Activated naive CD4-positive, alpha-beta T cell treated with anti-CD3 and anti-CD28 coated beads, Interleukin-2, amount 50 U/mL, for 72 hours (primary cell): ENCODE measurements around the gene CNST. TPM values are rescaled to one million over a fixed set of nuclear protein-coding genes. Genes with fewer than 3 reads are reported as not detected.
A peak's percentile ranks its signal among the peaks of the same experiment; 100 is the strongest.
"Not testable (repeated sequence)": the region's sequence is repeated elsewhere in the genome, so short reads cannot be mapped to it uniquely, and the experiment has no call there.

Experiments used
- ATAC-seq, 2 donors: fragments of 150-1000 bp; cut with Tn5 transposase; 2 replicates each; pipeline ENCODE4 v1.10.0; 2021; ENCODE audit warnings: mild to moderate bottlenecking in 2 of 2, moderate library complexity in 2 of 2
- DNase-seq, 2 donors: peaks; one replicate each; pipeline ENCODE4 v3.0.0; 2021 to 2022; ENCODE audit warnings: low spot score in 2 of 2
- H3K27ac Mint-ChIP-seq, 2 donors: one replicate each; pipeline ENCODE4 v1.8.0; 2022; ENCODE audit warnings: mild to moderate bottlenecking in 2 of 2, mixed read lengths in 2 of 2
- H3K36me3 Mint-ChIP-seq, 2 donors: one replicate each; pipeline ENCODE4 v1.8.0; 2022; ENCODE audit warnings: mixed read lengths in 2 of 2
- H3K9me3 Mint-ChIP-seq, 2 donors: one replicate each; pipeline ENCODE4 v1.8.0; 2022; ENCODE audit warnings: mixed read lengths in 2 of 2
- total RNA-seq, 2 donors: library from RNA; stranded (reverse); gene quantifications; one replicate each; pipeline ENCODE4 v1.2.3, GENCODE V29; 2022

CNST gene
- total RNA-seq, 2 donors from 2014 or later = 27.2 to 40.7 TPM

DNA sequence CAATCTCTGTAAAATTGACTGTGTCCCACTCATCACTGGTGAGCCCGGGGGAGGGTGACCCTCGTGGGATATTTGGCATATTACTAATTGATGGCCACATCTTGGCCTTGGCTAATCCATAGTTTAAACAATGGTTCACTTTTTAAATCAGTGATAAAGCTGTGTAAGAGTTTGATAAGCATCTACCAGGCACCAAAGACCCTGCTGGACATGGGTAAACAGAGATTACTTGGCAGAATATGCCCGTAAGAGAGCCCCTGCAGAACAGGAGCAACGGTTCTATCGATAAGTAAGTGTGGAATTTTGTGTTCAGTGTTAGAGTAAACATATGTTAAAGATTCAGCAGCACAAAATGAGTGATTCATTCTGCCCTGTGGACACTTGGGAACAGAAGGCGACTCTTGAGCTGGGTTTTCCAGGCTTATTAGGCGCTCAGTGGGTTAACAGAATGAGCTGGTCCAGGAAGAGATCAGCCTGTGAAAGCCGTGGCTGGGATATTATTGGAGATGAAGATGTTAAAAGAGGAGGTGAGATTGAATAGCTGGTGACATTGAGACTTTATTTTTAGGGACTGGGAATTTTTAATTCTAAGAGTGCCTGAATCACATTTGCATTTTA lies 55.9 kb downstream of the CNST start:
- peak overlapping the region in 1 of 2 donors; percentile 65 for H3K27ac Mint-ChIP-seq
- ATAC-seq (no peak), DNase-seq (no peak)
- H3K36me3 Mint-ChIP-seq = peaks cover 6 to 19% of the 10 kb centered on the region in 2 donors
- no peaks in the 10 kb centered on the region for H3K9me3 Mint-ChIP-seq

DNA sequence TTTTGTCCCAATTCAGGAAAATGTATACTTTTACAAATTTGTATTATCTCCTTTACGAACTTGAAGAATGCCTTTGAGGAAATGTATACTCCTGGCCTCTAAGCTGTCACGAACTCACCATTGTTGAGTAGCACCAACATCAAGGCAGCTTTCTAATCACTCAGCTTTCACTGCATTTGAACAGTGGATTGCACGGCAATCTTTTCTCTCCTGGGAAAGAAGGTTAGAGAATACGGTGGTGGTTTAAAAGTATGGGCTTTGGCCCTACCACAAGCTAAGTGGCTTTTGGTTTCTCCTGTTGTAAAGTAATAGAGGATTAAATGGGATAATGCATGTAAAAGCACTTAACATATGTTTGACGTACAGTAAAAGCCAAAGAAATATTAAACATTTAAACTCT lies 57.8 kb downstream of the CNST start:
- H3K36me3 Mint-ChIP-seq = peaks cover 8 to 23% of the 10 kb centered on the region in 2 donors
- no peak overlapping the region for H3K27ac Mint-ChIP-seq
- H3K9me3 Mint-ChIP-seq = no peaks in the 10 kb centered on the region
- ATAC-seq (no peak), DNase-seq (no peak)

DNA sequence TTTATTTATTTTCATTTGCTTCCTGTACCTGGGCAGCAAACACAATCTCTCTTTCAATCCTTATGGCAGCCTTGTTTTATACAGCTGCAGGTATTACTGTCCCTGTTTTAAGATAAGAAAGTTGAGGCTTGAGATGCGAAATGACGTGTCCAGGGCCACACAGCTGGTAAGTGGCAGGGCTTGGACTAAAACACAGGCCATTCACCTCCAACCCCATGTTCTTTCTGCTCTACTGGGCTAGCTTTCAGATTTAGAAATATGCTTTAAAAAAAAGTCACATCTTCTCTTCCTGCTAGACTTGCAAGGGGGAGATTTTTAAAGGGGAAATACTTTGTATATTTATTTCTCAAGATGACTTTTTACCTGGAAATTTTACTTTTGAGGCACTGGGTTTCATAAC lies 62.8 kb downstream of the CNST start:
- H3K36me3 Mint-ChIP-seq = peaks cover 8 to 11% of the 10 kb centered on the region in 2 donors
- peak overlapping the region; percentile 18 to 70 for H3K27ac Mint-ChIP-seq
- DNase-seq (no peak), ATAC-seq (peak in 1 of 2 donors; percentile 41)
- no peaks in the 10 kb centered on the region for H3K9me3 Mint-ChIP-seq

DNA sequence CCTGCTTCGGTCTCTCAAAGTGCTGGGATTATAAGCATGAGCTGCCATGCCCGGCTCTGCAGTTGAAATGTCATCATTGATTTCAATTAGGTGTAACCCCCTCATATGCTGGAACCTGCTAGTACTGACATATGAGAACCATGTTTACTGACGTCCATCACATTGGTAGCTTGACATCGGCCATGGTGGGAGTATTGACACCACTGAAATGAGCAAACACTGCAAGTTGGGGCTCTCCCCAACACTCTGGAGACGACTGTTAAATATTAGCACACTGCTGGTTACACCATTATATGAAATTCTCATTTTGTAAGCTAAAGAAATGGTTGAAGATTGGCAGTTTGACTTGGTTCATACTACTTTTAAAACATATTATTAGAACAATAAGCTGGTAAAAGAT lies 63.7 kb downstream of the CNST start:
- no peaks in the 10 kb centered on the region for H3K9me3 Mint-ChIP-seq
- ATAC-seq (no peak), DNase-seq (no peak)
- H3K36me3 Mint-ChIP-seq = peaks cover 8 to 21% of the 10 kb centered on the region in 2 donors
- no peak overlapping the region for H3K27ac Mint-ChIP-seq

DNA sequence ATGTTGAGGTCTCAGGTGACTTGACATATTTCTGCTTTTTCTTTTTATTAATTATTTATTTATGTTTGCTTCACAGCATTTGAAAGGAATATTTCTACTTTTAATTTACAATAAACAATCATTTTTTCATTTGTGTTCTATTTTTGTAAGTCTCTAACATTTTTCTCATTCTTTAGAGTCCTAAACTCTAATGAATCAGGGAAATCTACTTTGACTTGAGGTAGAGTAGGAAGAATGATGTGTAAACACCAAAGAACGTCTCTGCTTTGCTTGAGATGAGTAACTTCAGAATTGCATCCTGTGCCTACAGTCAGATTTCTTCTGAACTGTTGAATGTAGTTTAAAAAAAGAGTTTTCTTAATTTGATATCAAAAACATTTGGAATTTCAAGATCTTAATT lies 65.2 kb downstream of the CNST start:
- Mint-ChIP-seq H3K27ac (no peak overlapping the region), H3K9me3 (no peaks in the 10 kb centered on the region), H3K36me3 (peaks cover 8 to 22% of the 10 kb centered on the region in 2 donors)
- no peak for DNase-seq
- ATAC-seq = no peak

DNA sequence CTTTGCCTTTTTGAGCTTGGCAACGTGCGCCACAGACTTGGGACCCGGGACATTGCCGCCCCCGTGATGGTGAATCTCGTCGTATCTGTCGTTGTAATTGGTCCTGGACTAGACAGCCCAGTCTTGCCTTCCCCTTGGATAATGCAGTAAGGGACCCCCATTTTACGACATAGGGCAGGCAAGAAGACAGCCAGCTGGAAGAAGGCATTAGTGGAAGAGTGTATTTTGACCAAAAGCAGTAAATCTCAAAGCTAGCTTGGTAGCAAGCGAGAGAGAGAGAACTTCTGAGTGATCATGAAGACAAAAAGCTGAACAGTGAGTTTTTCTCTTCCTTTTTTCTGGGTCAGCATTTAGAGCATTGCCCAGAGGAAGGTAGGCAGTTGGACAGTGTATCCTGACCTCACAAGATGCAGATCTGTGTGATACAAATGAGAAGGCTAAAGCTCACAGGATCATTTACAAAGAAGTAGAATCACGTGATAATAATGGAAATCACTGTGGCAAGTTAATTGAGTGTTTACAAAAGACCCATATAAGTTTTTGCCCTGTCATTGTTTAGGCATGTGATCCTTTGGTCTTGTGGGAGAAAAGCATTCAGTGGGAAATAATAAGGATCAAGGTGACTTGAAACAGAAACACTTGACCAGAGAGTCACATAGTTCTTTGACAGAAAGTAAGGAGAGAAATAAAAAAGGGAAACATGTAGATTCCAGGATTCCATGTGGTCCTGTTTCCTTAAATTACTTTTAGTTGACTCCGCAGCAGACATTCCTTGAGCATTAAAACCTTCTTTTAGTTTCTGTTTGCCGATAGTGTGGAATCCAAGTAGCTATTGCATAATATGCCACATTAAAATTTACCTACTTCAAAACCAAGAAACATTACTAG lies 66.3 kb downstream of the CNST start:
- ATAC-seq (no peak), DNase-seq (no peak)
- Mint-ChIP-seq H3K36me3 (peaks cover 0 to 11% of the 10 kb centered on the region in 2 donors), H3K9me3 (no peaks in the 10 kb centered on the region), H3K27ac (no peak overlapping the region)

DNA sequence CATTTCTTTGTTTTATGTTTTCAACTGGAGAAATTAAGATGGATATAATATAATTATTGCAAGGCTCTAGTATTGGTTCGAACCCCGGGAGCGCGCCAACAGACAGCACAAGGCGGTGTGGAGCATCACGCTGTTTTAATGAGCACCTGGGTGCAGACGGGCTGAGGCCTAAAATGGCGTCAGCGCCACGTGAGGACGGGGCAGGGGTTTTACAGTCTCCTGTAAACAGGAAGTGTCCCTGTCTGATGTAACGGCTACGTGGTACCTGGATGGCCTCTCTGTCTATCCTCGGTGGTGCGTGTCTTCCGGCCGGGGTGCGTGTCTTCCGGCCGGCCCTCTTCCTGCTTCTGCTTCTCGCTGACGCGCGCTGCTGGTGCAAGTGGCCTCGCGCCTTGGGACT lies 68.4 kb downstream of the CNST start:
- Mint-ChIP-seq H3K27ac (peak overlapping the region in 1 of 2 donors; percentile 23), H3K36me3 (peaks cover 0 to 10% of the 10 kb centered on the region in 2 donors)
- DNase-seq, ATAC-seq, H3K9me3 Mint-ChIP-seq: not testable (repeated sequence)

DNA sequence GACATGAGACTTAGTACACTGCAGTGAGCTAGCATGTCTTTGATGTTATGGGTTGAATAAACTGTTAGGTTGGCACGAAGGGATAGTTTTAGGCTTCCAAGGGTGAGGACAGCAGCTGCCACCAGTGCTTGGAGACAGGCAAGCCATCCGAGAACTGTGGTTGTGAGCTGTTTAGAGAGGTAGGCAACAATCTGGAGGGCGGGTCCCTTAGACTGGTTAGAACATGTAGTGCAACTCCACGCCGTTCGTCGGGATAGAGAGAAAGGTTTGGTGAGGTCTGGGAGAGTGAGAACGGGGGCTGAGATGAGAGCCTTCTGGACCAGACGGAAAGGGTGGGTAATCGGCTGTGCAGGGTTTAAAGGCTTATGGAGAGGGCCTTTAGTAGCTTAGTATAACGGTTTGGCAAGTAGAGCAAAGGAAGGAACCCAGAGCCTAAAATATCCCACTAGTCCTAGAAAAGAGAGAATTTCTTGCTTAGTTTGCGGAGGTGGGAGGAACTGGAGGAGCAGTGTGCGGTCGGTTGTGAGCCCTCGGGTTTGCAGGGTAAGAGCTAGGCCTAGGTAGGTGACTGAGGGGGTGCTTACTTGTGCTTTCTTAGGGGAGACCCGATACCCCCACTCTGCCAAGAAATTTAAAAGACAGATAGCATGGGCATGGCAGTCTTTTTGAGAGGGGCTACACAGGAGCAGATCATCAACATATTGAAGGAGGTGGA lies 72.8 kb downstream of the CNST start:
- ATAC-seq = no peak
- peaks cover 4 to 5% of the 10 kb centered on the region in 2 donors for H3K9me3 Mint-ChIP-seq
- no peak for DNase-seq
- peaks cover 10 to 22% of the 10 kb centered on the region in 2 donors for H3K36me3 Mint-ChIP-seq
- H3K27ac Mint-ChIP-seq = no peak overlapping the region

DNA sequence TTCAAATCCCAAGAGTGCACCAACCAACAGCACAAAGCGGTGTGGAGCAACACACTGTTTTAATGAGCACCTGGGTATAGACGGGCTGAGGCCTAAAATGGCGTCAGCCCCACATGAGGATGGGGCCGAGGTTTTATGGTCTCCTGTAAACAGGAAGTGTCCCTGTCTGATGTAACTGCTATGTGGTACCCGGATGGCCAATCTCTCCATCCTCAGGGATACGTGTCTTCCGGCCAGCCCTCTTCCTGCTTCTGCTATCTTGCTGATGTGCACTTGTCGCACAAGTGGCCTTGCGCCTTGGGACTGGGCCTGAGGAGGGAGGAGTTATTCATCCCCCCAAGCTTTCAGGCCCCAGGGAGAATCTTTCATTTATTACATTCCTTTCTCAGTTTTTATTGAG lies 73.5 kb downstream of the CNST start:
- DNase-seq (no peak), ATAC-seq (no peak)
- peak overlapping the region in 1 of 2 donors; percentile 91 for H3K27ac Mint-ChIP-seq
- H3K9me3 Mint-ChIP-seq = peaks cover 4 to 5% of the 10 kb centered on the region in 2 donors
- H3K36me3 Mint-ChIP-seq = peaks cover 15 to 21% of the 10 kb centered on the region in 2 donors

DNA sequence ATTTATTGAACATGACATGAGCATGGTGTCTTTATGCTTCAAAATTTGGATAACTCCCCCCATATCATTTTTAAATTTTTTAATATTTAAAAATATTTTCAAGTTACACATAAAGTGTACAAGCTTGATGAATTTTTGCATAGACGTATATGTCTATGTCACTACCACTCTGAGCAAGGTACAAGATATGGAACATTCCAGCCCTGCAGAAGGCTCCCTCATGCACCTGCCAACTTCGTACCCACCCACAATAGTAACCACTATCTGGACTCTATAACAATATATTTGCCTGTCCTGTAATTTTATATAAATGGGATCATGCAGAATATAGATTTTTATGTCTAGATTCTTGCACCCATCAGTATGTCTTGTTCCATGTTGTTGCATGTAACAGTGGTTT lies 74.5 kb downstream of the CNST start:
- peaks cover 4 to 5% of the 10 kb centered on the region in 2 donors for H3K9me3 Mint-ChIP-seq
- ATAC-seq = no peak
- no peak overlapping the region for H3K27ac Mint-ChIP-seq
- no peak for DNase-seq
- H3K36me3 Mint-ChIP-seq = peaks cover 16 to 21% of the 10 kb centered on the region in 2 donors

DNA sequence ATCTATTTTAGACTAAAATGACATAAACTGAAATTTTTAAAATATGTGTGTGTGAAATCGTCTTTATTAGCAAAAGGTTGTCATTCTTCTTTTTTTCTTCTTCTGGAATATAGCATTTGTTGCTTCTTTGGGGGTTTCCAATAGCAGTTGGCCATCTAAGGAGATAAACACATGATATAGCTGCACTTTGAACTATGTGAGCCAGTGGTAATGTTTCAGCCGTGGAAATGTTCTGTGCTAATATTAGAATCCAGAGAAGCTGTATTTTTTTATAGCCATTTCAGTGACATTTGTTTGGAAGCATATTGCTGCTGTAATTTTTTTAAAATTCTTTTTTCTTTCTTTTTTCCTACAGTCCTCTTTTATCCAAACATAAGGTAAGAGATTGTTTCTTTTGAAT lies 75.1 kb downstream of the CNST start:
- Mint-ChIP-seq H3K9me3 (peaks cover 4 to 5% of the 10 kb centered on the region in 2 donors), H3K27ac (no peak overlapping the region), H3K36me3 (peaks cover 16 to 21% of the 10 kb centered on the region in 2 donors)
- ATAC-seq = no peak
- no peak for DNase-seq

DNA sequence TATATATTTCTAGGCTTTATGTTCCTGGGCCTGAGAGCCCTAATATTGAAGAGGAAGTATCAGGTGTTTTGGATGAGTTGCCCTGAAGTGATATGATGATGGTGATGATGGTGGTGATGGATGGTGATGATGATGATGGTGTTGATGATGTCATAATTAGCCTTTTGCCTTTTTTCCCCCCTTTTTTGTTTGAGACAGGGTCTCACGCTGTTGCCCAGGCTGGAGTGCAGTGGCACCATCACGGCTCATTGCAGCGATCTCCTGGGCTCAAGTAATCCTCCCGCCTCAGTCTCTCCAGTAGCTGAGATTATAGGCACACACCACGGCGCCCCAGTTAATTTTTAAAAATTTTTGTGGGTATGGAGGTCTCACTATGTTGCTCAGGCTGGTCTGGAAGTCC lies 76.5 kb downstream of the CNST start:
- Mint-ChIP-seq H3K27ac (peak overlapping the region in 1 of 2 donors; percentile 81), H3K36me3 (peaks cover 21 to 24% of the 10 kb centered on the region in 2 donors), H3K9me3 (peaks cover 4 to 5% of the 10 kb centered on the region in 2 donors)
- DNase-seq = no peak
- no peak for ATAC-seq

DNA sequence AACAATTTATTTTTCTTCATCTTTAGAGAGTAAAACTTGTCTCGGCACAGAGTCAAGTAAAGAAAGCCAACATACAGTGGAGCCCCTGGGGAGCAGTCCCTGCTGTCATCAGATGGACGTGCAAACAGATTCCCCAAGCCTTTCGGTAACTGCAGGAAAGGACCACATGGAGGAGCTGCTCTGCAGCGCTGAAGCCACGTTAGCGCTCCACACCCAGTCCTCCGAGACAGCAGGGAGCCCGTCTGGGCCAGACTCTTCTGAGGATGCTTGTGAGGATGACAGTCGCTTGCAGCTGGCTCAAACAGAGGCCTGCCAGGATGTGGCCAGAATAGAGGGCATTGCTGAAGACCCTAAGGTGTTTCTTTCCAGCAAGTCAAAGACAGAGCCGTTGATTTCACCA lies 80.9 kb downstream of the CNST start:
- peaks cover 4 to 5% of the 10 kb centered on the region in 2 donors for H3K9me3 Mint-ChIP-seq
- H3K27ac Mint-ChIP-seq = peak overlapping the region in 1 of 2 donors; percentile 54
- peaks cover 24 to 28% of the 10 kb centered on the region in 2 donors for H3K36me3 Mint-ChIP-seq
- ATAC-seq (no peak), DNase-seq (no peak)

DNA sequence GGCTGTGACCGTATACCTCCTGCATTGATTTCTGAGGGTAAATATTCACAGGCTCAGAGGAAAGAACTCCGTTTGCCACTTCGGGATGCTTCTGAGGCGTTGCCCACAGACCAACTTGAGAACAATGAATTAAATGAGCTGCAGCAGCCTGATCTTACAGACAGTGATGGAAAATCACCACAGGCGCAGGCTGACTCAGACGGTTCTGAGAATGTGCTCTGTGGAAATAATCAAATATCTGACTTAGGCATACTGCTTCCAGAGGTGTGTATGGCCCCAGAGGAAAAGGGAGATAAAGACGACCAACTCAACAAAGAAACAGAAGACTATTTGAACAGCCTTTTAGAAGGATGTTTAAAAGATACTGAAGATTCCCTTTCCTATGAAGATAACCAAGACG lies 81.3 kb downstream of the CNST start:
- H3K9me3 Mint-ChIP-seq = peaks cover 3 to 4% of the 10 kb centered on the region in 2 donors
- peak overlapping the region in 1 of 2 donors; percentile 54 for H3K27ac Mint-ChIP-seq
- DNase-seq (no peak), ATAC-seq (no peak)
- peaks cover 24 to 25% of the 10 kb centered on the region in 2 donors for H3K36me3 Mint-ChIP-seq

DNA sequence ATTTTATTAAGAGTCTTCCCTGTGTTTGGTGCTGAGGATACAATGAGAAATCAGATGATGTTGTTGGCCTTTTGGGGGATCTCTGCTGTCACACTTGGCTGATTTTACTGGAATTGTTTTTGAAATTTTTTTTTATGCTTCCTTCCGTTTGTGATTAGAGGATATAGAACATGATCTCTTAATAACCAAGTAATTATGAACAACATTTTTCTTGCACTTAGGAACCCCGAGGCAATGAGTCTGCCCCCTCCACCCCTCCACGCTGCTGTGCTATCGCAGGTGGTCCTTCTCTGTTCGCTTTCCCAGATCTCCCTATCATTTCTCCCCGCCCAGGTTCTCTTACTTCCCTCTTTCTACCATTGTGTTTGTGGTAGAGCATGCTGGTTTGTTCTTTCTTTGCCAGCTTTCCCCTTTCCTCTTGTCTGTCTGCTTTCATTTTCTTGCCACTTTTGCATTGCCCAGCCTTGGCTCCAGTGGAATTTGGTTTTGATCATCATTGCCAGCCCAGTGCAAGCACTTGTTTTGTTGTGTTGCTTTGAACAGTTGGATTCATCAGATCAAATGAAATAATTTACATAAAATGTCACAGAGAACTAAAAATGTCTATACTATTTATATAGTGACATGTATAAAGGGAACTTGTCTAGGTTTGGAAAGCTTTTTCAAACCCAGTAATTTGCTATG lies 84.9 kb downstream of the CNST start:
- peak overlapping the region in 1 of 2 donors; percentile 5 for H3K27ac Mint-ChIP-seq
- peaks cover 8 to 12% of the 10 kb centered on the region in 2 donors for H3K36me3 Mint-ChIP-seq
- no peak for ATAC-seq

DNA sequence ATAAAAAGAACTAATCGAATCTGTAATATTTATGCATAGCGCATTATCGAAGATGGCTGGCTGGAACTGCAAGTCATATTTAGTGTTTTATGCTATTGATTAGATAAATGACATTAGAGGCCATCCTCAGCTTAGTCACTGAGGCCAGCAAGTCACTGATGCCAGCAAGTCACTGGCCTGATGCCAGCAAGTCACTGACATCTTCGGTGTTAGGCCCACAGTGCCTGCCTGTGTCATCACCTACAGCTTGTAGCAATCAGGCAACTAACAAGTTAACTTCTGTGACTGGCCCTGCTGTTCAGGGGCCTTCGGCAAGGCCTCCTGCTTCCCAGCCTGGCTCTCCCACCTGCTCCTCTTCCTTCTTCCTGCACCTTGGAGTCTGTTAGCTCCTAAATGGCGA lies 92.3 kb downstream of the CNST start:
- H3K9me3 Mint-ChIP-seq = no peaks in the 10 kb centered on the region
- DNase-seq = no peak
- peaks cover 0 to 5% of the 10 kb centered on the region in 2 donors for H3K36me3 Mint-ChIP-seq
- peak overlapping the region; percentile 26 to 47 for H3K27ac Mint-ChIP-seq
- ATAC-seq = no peak

More for the DNA sequence above, 84.9 kb downstream of the CNST start:
- no peak for DNase-seq
- H3K9me3 Mint-ChIP-seq = no peaks in the 10 kb centered on the region
